GM12891 (cell line): ENCODE results near the gene ZNF740.

ENCODE experiments used
- PAX5 ChIP-seq: IDR thresholded peaks from 2 replicates; pipeline ENCODE4 v1.6.1; 2011; ENCODE audit warnings: low read length, moderate library complexity, mild to moderate bottlenecking; ENCODE audit not compliant: insufficient read depth, severe bottlenecking
- POLR2A ChIP-seq: IDR thresholded peaks from 2 replicates; pipeline ENCODE4 v1.6.1; 2011; ENCODE audit warnings: low read depth, low read length, control low read depth
- POLR2AphosphoS5 ChIP-seq: IDR thresholded peaks from 2 replicates; pipeline ENCODE4 v1.6.1; 2011; ENCODE audit warnings: low read depth, low read length, control low read depth
- POU2F2 ChIP-seq: IDR thresholded peaks from 2 replicates; pipeline ENCODE4 v1.6.1; 2011; ENCODE audit warnings: low read depth, mild to moderate bottlenecking, control low read depth, low read length, moderate library complexity
- TAF1 ChIP-seq: IDR thresholded peaks from 2 replicates; pipeline ENCODE4 v1.6.1; 2011; ENCODE audit warnings: low read depth, low read length, control low read depth

- TF ChIP-seq POLR2A (no peak), POLR2AphosphoS5 (no peak), PAX5 (no peak), TAF1 (no peak), POU2F2 (no peak)
Observed at GRCh38 chr12:53173085-53173715, 7.3 kb upstream of the ZNF740 start.
